ENCODE results near the gene GGCX.

DNA sequence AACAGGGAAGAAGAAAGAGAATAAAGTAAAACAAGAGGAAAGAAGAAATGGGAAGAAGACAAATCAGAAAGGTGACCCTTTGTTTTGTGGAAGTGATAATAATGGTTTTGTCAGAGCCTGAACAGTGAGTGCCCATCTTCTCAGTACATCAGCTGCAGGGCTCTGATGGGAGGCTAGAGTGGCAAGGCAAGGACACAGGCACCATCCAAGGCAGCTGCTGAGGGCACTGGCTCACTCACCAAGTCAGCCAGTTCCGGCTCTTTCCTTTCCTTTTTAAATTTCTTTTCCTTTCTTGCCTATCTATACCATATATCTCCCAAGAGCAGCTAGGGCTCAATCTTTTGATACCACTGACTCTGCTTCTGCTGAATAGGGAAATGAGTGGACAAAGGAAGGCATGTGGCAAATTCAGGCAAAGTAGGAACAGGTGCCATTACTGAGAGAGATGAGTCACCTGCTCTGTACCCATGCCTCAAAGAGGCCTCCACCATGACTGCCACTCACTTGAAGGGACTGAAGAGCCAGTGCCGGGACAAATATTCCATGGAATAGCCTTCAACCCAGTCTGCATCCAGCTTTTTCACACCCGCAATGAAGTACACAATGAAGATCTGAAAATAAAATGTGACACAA is 6.2 kb downstream of the GGCX start:
- TF ChIP-seq POLR2A (IDR thresholded peaks at IDR 0.05; ENCODE audit: low read depth, low read length): no peak
- TF ChIP-seq POLR2AphosphoS5 (IDR thresholded peaks at IDR 0.05; ENCODE audit: low read depth, low read length): no peak
- no peak for TF ChIP-seq TAF1 (IDR thresholded peaks at IDR 0.05; ENCODE audit: borderline replicate concordance, low read depth, low read length)
